ENCODE measurements around the gene CTBP1. TPM values are rescaled to one million over a fixed set of nuclear protein-coding genes. Genes with fewer than 3 reads are reported as not detected.

CTBP1 gene
- total and polyA plus RNA-seq, 2 of the 8 experiments (the other 6 are each of a cell fraction or from before 2014, with no cell fraction given), result 128 to 185 TPM

DNA sequence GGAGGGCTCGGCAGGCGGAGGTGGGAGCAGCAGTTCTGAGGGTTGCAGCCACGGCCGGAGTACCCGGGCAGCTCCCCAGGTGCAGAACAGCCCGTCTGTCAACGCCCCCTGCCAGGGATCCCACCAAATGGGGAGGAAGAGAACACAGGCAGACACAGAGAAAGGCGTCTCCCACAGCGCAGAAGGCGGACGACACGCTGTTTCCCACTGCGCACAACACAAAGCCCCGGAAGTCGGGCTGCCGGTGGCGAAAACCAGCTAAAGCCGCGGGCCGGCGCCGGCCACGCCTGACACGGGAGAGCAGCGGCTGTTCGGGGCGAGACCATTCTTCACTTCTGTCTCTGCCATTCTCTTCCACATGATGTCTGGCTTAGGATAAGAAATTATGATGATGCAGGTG lies 31.6 kb downstream of the CTBP1 start:
- Histone ChIP-seq H4K8ac (ENCODE audit: extremely low read depth, insufficient read depth, low read length) (no peak overlapping the region), H2BK12ac (ENCODE audit: low read depth, low read length) (no peak overlapping the region), H3K79me1 (ENCODE audit: low read depth, low read length) (peaks cover 2% of the 10 kb centered on the region; the same call in 1 of the 2 replicates), H3K36me3 (ENCODE audit: control insufficient read depth in 2 of 4, insufficient read depth in 4 of 4, low read length in 3 of 4) (peaks cover 5 to 42% (median 11%) of the 10 kb centered on the region in 4 experiments; a peak in 6 of 8 replicates), H3K56ac (replicated peaks; ENCODE audit: insufficient read length, low read depth, low read length) (no peak overlapping the region), H3K27me3 (replicated peaks in 1 of 4; ENCODE audit: control insufficient read depth in 3 of 4, extremely low read depth in 1 of 4, insufficient read depth in 3 of 4, low read length in 3 of 4) (no peaks in the 10 kb centered on the region), H4K91ac (replicated peaks; ENCODE audit: insufficient read length, low read length) (no peak overlapping the region), H4K20me1 (replicated peaks in 1 of 2; ENCODE audit: control insufficient read depth in 1 of 2, insufficient read depth in 2 of 2, low read length in 2 of 2) (peaks cover 2 to 13% of the 10 kb centered on the region in 2 experiments), H3K4ac (replicated peaks; ENCODE audit: insufficient read length, low read depth, low read length) (no peak overlapping the region), H3K79me2 (ENCODE audit: control insufficient read depth in 1 of 2, insufficient read depth in 2 of 2, low read length in 2 of 2) (no peaks in the 10 kb centered on the region), H3K23ac (ENCODE audit: insufficient read length) (no peak overlapping the region), H2AFZ (ENCODE audit: low read length) (no peak overlapping the region), H3K9ac (replicated peaks in 1 of 4; ENCODE audit: extremely low read depth in 1 of 4, low read depth in 3 of 4, low read length in 3 of 4) (no peak overlapping the region), H2BK15ac (ENCODE audit: low read length) (no peak overlapping the region), H3K18ac (ENCODE audit: extremely low read depth, low read length) (no peak overlapping the region), H3K9me3 (ENCODE audit: insufficient read depth in 2 of 2, low read depth in 1 of 2, low read length in 1 of 2) (no peaks in the 10 kb centered on the region), H3K4me3 (ENCODE audit: extremely low read depth in 1 of 4, insufficient read depth in 2 of 4, low read depth in 3 of 4, low read length in 4 of 4) (no peak overlapping the region), H3K4me2 (ENCODE audit: insufficient read depth in 1 of 2, low read depth in 2 of 2, low read length in 2 of 2) (no peak overlapping the region), H3K23me2 (ENCODE audit: low read depth, low read length) (no peaks in the 10 kb centered on the region), H2AK5ac (ENCODE audit: low read depth, low read length) (no peak overlapping the region), H4K5ac (ENCODE audit: insufficient read length, low read depth, low read length) (no peak overlapping the region), H3K4me1 (replicated peaks in 1 of 4; ENCODE audit: control insufficient read depth in 3 of 4, insufficient read depth in 4 of 4, low read length in 3 of 4) (no peaks in the 10 kb centered on the region), H3K14ac (ENCODE audit: insufficient read length) (no peak overlapping the region), H2BK120ac (replicated peaks; ENCODE audit: low read depth, low read length) (no peak overlapping the region), H2BK20ac (ENCODE audit: low read length) (no peak overlapping the region), H3K27ac (ENCODE audit: low read depth, low read length) (no peak overlapping the region), H2BK5ac (ENCODE audit: low read depth, low read length) (no peak overlapping the region)
- ChIA-PET POLR2A (ENCODE audit: partially characterized antibody) (interaction anchor here (0.9 to 1.4 kb wide), 3 partner anchors 10 to 30 kb away, joined by 3 to 4 read pairs (median 3); no protein-coding TSS in a partner anchor), CTCF (ENCODE audit: partially characterized antibody) (no interaction called here)
- DNase-seq (ENCODE audit: low read depth in 1 of 2, low spot score in 2 of 2) (no peak), FAIRE-seq (no peak)
- 97% methylated on average over 17 of the region's 27 CpGs; no CpG with 5 or more reads in 1 of the 2 experiments for WGBS, 2 experiments (ENCODE audit: extremely low coverage in 1 of 2, insufficient coverage in 1 of 2, insufficient read length in 1 of 2, insufficient replicate concordance in 2 of 2, low coverage in 1 of 2, low lambda C conversion rate in 2 of 2, missing lambda C conversion rate in 1 of 2)
- TF ChIP-seq BCL11A (IDR thresholded peaks at IDR 0.05; ENCODE audit: low read depth in 2 of 2, low read length in 2 of 2), result no peak
- TF ChIP-seq RXRA (IDR thresholded peaks at IDR 0.05; ENCODE audit: insufficient read depth, low read depth, low read length), result no peak
- TF ChIP-seq POLR2A (IDR thresholded peaks at IDR 0.05; ENCODE audit: control extremely low read depth in 1 of 2, low read depth in 2 of 2, low read length in 2 of 2), result no peak
- no peak for TF ChIP-seq SP4 (IDR thresholded peaks at IDR 0.05; ENCODE audit: low read length)
- no peak for TF ChIP-seq TCF12 (IDR thresholded peaks at IDR 0.05; ENCODE audit: low read depth, low read length)
- TF ChIP-seq, protein P1, sequence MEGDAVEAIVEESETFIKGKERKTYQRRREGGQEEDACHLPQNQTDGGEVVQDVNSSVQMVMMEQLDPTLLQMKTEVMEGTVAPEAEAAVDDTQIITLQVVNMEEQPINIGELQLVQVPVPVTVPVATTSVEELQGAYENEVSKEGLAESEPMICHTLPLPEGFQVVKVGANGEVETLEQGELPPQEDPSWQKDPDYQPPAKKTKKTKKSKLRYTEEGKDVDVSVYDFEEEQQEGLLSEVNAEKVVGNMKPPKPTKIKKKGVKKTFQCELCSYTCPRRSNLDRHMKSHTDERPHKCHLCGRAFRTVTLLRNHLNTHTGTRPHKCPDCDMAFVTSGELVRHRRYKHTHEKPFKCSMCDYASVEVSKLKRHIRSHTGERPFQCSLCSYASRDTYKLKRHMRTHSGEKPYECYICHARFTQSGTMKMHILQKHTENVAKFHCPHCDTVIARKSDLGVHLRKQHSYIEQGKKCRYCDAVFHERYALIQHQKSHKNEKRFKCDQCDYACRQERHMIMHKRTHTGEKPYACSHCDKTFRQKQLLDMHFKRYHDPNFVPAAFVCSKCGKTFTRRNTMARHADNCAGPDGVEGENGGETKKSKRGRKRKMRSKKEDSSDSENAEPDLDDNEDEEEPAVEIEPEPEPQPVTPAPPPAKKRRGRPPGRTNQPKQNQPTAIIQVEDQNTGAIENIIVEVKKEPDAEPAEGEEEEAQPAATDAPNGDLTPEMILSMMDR (IDR thresholded peaks at IDR 0.05; ENCODE audit: control extremely low read depth in 1 of 3, insufficient read depth in 1 of 3, low read depth in 1 of 3, low read length in 3 of 3), result no peak
- TF ChIP-seq NRF1 (IDR thresholded peaks at IDR 0.05; ENCODE audit: low read depth, low read length), result no peak
- TF ChIP-seq CBX8 (IDR thresholded peaks at IDR 0.05; ENCODE audit: borderline replicate concordance, low read depth, low read length), result no peak
- TF ChIP-seq, protein P2, sequence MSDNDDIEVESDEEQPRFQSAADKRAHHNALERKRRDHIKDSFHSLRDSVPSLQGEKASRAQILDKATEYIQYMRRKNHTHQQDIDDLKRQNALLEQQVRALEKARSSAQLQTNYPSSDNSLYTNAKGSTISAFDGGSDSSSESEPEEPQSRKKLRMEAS (IDR thresholded peaks at IDR 0.05), result no peak
- TF ChIP-seq SRF (IDR thresholded peaks at IDR 0.05; ENCODE audit: low read depth, low read length), result no peak
- TF ChIP-seq BRCA1 (IDR thresholded peaks at IDR 0.05; ENCODE audit: low read depth, low read length), result no peak
- TF ChIP-seq CEBPB (IDR thresholded peaks at IDR 0.05; ENCODE audit: low read depth, low read length), result no peak
